Measurements from ENCODE around the gene KLF7. TPM values are rescaled to one million over a fixed set of nuclear protein-coding genes. Genes with fewer than 3 reads are reported as not detected.

The KLF7 gene
- total and polyA plus RNA-seq, 9 donors = 9.5 to 68.1 (median 31.8) TPM

DNA sequence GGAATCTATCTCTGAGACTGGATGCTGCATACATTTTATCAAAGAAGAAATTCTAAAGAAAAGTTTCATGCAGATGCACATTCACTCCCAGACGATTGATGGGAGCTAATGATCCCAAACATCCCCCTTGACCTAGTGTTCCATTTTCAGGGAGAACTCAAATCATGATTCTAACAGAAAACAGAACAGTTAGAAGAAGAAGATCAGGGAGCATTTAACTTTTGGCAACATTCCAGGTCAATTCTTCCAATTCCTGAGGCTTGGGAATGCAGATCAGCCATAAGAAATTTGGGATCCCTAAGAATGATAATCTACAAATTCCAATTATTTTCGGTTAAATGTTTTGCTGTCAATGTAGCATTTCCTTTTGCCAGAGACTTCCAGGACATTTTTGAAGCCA lies 129.9 kb downstream of the KLF7 start:
- intact Hi-C loops (cut with DNase I) = no loop called here
- 35 to 43% (median 41%) methylated on average over 2 of the region's 2 CpGs for WGBS, 3 donors
- Histone ChIP-seq H3K27me3 (no peaks in the 10 kb centered on the region), H3K27ac (no peak overlapping the region), H3K4me1 (ENCODE audit: insufficient read depth) (no peaks in the 10 kb centered on the region), H3K4me3 (no peak overlapping the region), H3K36me3 (no peaks in the 10 kb centered on the region), H3K9me3 (no peaks in the 10 kb centered on the region)
- TF ChIP-seq, protein P1, sequence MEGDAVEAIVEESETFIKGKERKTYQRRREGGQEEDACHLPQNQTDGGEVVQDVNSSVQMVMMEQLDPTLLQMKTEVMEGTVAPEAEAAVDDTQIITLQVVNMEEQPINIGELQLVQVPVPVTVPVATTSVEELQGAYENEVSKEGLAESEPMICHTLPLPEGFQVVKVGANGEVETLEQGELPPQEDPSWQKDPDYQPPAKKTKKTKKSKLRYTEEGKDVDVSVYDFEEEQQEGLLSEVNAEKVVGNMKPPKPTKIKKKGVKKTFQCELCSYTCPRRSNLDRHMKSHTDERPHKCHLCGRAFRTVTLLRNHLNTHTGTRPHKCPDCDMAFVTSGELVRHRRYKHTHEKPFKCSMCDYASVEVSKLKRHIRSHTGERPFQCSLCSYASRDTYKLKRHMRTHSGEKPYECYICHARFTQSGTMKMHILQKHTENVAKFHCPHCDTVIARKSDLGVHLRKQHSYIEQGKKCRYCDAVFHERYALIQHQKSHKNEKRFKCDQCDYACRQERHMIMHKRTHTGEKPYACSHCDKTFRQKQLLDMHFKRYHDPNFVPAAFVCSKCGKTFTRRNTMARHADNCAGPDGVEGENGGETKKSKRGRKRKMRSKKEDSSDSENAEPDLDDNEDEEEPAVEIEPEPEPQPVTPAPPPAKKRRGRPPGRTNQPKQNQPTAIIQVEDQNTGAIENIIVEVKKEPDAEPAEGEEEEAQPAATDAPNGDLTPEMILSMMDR (IDR thresholded peaks at IDR 0.05) = no peak
- TF ChIP-seq POLR2A (IDR thresholded peaks at IDR 0.05) = no peak
- no peak for TF ChIP-seq EP300 (IDR thresholded peaks at IDR 0.05)
- DNase-seq = no peak

- Histone ChIP-seq H3K9me3 (no peaks in the 10 kb centered on the region), H3K4me3 (no peak overlapping the region), H3K27me3 (no peaks in the 10 kb centered on the region), H3K4me1 (ENCODE audit: insufficient read depth) (no peaks in the 10 kb centered on the region), H3K36me3 (no peaks in the 10 kb centered on the region), H3K27ac (no peak overlapping the region)
- intact Hi-C loops (cut with DNase I) = no loop called here
- DNase-seq = no peak
- TF ChIP-seq POLR2A (IDR thresholded peaks at IDR 0.05) (no peak), EP300 (IDR thresholded peaks at IDR 0.05) (no peak)
- TF ChIP-seq, protein P1 (IDR thresholded peaks at IDR 0.05) = no peak
- WGBS, 3 donors = 82 to 99% (median 90%) methylated on average over 2 of the region's 2 CpGs
Observed at GRCh38 chr2:207032490-207032889, 133.3 kb downstream of the KLF7 start.

Small RNA genes within 50 kb of the gene (microRNA-seq; reads per million reads assigned to microRNA genes)
- gene MIR2355 (2.6 to 5.5 (median 3.8) reads per million in 3 donors), gene MIR7845 (0.36 to 3.6 (median 0.75) reads per million in 3 donors)

Small RNA genes within 50 kb of the gene (small RNA-seq; reads per million reads assigned to genes)
- gene MIR2355 = not detected
- gene MIR7845 = 0.20 reads per million

Other genes starting within 250 kb of the KLF7 start
- 1 to 10 TPM in 1 of 7 donors, under 1 TPM in 3, not detected in 3; 0.23 to 1.1 (median 0.34) TPM for gene CPO, start 226.4 kb downstream of the KLF7 start, total RNA-seq
- 10 to 100 TPM in 1 of 2 donors, under 1 TPM in 1; 0.17 to 31.8 TPM for gene CPO, start 226.4 kb downstream of the KLF7 start, polyA plus RNA-seq